GM18909 (cell line): ENCODE data around the gene GRIA1.

ENCODE experiments used
- ATAC-seq: cut with Tn5 transposase; IDR thresholded peaks from one replicate; pipeline ENCODE4 v1.9.1; 2021; ENCODE audit warnings: mild to moderate bottlenecking; ENCODE audit not compliant: unreplicated experiment, poor library complexity

The GRIA1 gene

GRCh38 chr5:153490118-153491037 is at the start of gene GRIA1:
TSS of gene GRIA1 (plus strand) at chr5:153490670.
- no peak for ATAC-seq

- ATAC-seq = no peak
These were observed 44.4 kb upstream of the GRIA1 start for GRCh38 chr5:153445875-153446579.

GRCh38 chr5:153447534-153447933 is 42.9 kb upstream of the GRIA1 start:
- ATAC-seq = no peak

GRCh38 chr5:153456354-153456753 is 34.1 kb upstream of the GRIA1 start:
- no peak for ATAC-seq

GRCh38 chr5:153456993-153457392 is 33.5 kb upstream of the GRIA1 start:
- no peak for ATAC-seq

- ATAC-seq = no peak
These were observed 32.2 kb upstream of the GRIA1 start for GRCh38 chr5:153458268-153458667.

- no peak for ATAC-seq
These were observed 31.3 kb upstream of the GRIA1 start for GRCh38 chr5:153459051-153459743.

GRCh38 chr5:153460421-153460820 is 30.0 kb upstream of the GRIA1 start:
- ATAC-seq = no peak

- ATAC-seq = no peak
These were observed 29.1 kb upstream of the GRIA1 start for GRCh38 chr5:153461341-153461740.

GRCh38 chr5:153463806-153464205 is 26.7 kb upstream of the GRIA1 start:
- ATAC-seq = no peak

GRCh38 chr5:153467546-153467945 is 22.9 kb upstream of the GRIA1 start:
- ATAC-seq = no peak

GRCh38 chr5:153469423-153469822 is 21.0 kb upstream of the GRIA1 start:
- ATAC-seq = no peak

- ATAC-seq = no peak
These were observed 19.7 kb upstream of the GRIA1 start for GRCh38 chr5:153470736-153471135.

GRCh38 chr5:153476767-153477166 is 13.7 kb upstream of the GRIA1 start:
- no peak for ATAC-seq

GRCh38 chr5:153480401-153480800 is 10.1 kb upstream of the GRIA1 start:
- peak; percentile 97 for ATAC-seq

- no peak for ATAC-seq
These were observed 7.0 kb upstream of the GRIA1 start for GRCh38 chr5:153483482-153483881.

GRCh38 chr5:153485641-153486040 is 4.8 kb upstream of the GRIA1 start:
- ATAC-seq = no peak

- no peak for ATAC-seq
These were observed 3.7 kb upstream of the GRIA1 start for GRCh38 chr5:153486771-153487170.

GRCh38 chr5:153489611-153490010 is 859 bp upstream of the GRIA1 start:
- ATAC-seq = no peak

- ATAC-seq = no peak
These were observed 721 bp downstream of the GRIA1 start for GRCh38 chr5:153491038-153491744.
